ENCODE results near the gene TIMP2.
"Not testable (repeated sequence)": the region's sequence is repeated elsewhere in the genome, so short reads cannot be mapped to it uniquely, and the experiment has no call there.

The TIMP2 gene

GRCh38 chr17:78883089-78883532 lies 42.1 kb downstream of the TIMP2 start:
- H3K4me3 ChIP-seq, result peak overlapping the region; percentile 24 to 57 (median 42); a peak in 17 of 20 replicates

GRCh38 chr17:78882540-78883088 lies 42.6 kb downstream of the TIMP2 start:
- Histone ChIP-seq H3K4me3 (peak overlapping the region; percentile 24 to 57 (median 42); a peak in 13 of 20 replicates), H3K27me3 (no peaks in the 10 kb centered on the region), H4K20me1 (peaks cover 8 to 89% (median 21%) of the 10 kb centered on the region in 11 experiments; a peak in 14 of 22 replicates), H3K9ac (peak overlapping the region; percentile 65 to 89 (median 78)), H3K4me2 (peak overlapping the region; percentile 87 to 98 (median 95)), H3K9me3 (replicated peaks in 1 of 11) (no peaks in the 10 kb centered on the region), H3K36me3 (peaks cover 0 to 39% (median 8%) of the 10 kb centered on the region in 11 experiments; a peak in 12 of 22 replicates), H3K27ac (peak overlapping the region; percentile 68 to 92 (median 85)), H3K4me1 (peaks cover 98 to 100% (median 100%) of the 10 kb centered on the region in 10 experiments)
- TF ChIP-seq Cebpa-rat (IDR thresholded peaks at IDR 0.05), result no peak

More at GRCh38 chr17:78883089-78883532, 42.1 kb downstream of the TIMP2 start:
- Histone ChIP-seq H3K4me1 (peaks cover 98 to 100% (median 100%) of the 10 kb centered on the region in 10 experiments), H3K27me3 (no peaks in the 10 kb centered on the region), H3K9me3 (replicated peaks in 1 of 11) (no peaks in the 10 kb centered on the region), H3K27ac (peak overlapping the region; percentile 68 to 92 (median 85)), H4K20me1 (peaks cover 8 to 89% (median 21%) of the 10 kb centered on the region in 11 experiments; a peak in 14 of 22 replicates), H3K36me3 (peaks cover 0 to 34% (median 8%) of the 10 kb centered on the region in 11 experiments; a peak in 11 of 22 replicates), H3K9ac (peak overlapping the region; percentile 65 to 89 (median 78)), H3K4me2 (peak overlapping the region; percentile 87 to 98 (median 95))
- no peak for TF ChIP-seq Cebpa-rat (IDR thresholded peaks at IDR 0.05)

GRCh38 chr17:78879635-78880186 lies 45.5 kb downstream of the TIMP2 start:
- no peak for TF ChIP-seq Cebpa-rat (IDR thresholded peaks at IDR 0.05)
- Histone ChIP-seq H3K9ac (peak overlapping the region; percentile 31 to 70 (median 67); a peak in 21 of 22 replicates), H3K4me3 (peak overlapping the region in 9 of 10 experiments; percentile 3 to 47 (median 24); a peak in 9 of 20 replicates), H3K36me3 (peaks cover 0 to 48% (median 9%) of the 10 kb centered on the region in 11 experiments; a peak in 13 of 22 replicates), H4K20me1 (peaks cover 8 to 74% (median 27%) of the 10 kb centered on the region in 11 experiments; a peak in 17 of 22 replicates), H3K4me1 (peaks cover 94 to 100% (median 99%) of the 10 kb centered on the region in 10 experiments), H3K9me3 (replicated peaks in 1 of 11) (0 out of 22 replicates have a peak, but pooled peaks cover 0 to 9% (median 0%) of the 10 kb centered on the region in 11 experiments), H3K4me2 (peak overlapping the region; percentile 87 to 98 (median 94)), H3K27ac (peak overlapping the region; percentile 53 to 79 (median 73); a peak in 21 of 22 replicates), H3K27me3 (no peaks in the 10 kb centered on the region)

GRCh38 chr17:78878871-78879527 lies 46.2 kb downstream of the TIMP2 start:
- Histone ChIP-seq H3K36me3 (peaks cover under 1 to 55% (median 10%) of the 10 kb centered on the region in 11 experiments; a peak in 14 of 22 replicates), H3K9ac (peak overlapping the region; percentile 31 to 70 (median 66); a peak in 20 of 22 replicates), H4K20me1 (peaks cover 4 to 74% (median 27%) of the 10 kb centered on the region in 11 experiments; a peak in 18 of 22 replicates), H3K4me3 (peak overlapping the region in 8 of 10 experiments; percentile 5 to 47 (median 25); a peak in 11 of 20 replicates), H3K4me2 (peak overlapping the region; percentile 87 to 98 (median 94)), H3K27ac (peak overlapping the region; percentile 48 to 79 (median 73); a peak in 21 of 22 replicates), H3K27me3 (no peaks in the 10 kb centered on the region), H3K9me3 (replicated peaks in 1 of 11) (0 out of 22 replicates have a peak, but pooled peaks cover 0 to 9% (median 0%) of the 10 kb centered on the region in 11 experiments), H3K4me1 (peaks cover 94 to 100% (median 99%) of the 10 kb centered on the region in 10 experiments)
- no peak for TF ChIP-seq Cebpa-rat (IDR thresholded peaks at IDR 0.05)

GRCh38 chr17:78878261-78878660 lies 46.9 kb downstream of the TIMP2 start:
- peaks cover 8 to 62% (median 17%) of the 10 kb centered on the region in 11 experiments; a peak in 20 of 22 replicates for H3K36me3 ChIP-seq
- H3K4me1 ChIP-seq, result peaks cover 95 to 100% (median 99%) of the 10 kb centered on the region in 10 experiments
- peak overlapping the region in 4 of 11 experiments; percentile 30 to 67 (median 52); a peak in 4 of 22 replicates for H3K9ac ChIP-seq
- H3K4me2 ChIP-seq, result peak overlapping the region; percentile 87 to 98 (median 94)
- peaks cover 3 to 75% (median 30%) of the 10 kb centered on the region in 11 experiments; a peak in 18 of 22 replicates for H4K20me1 ChIP-seq
- peak overlapping the region in 3 of 11 experiments; percentile 75 to 79 (median 78); a peak in 6 of 22 replicates for H3K27ac ChIP-seq
- H3K27me3 ChIP-seq, result no peaks in the 10 kb centered on the region
- no peak for TF ChIP-seq Cebpa-rat (IDR thresholded peaks at IDR 0.05)
- H3K4me3 ChIP-seq, result no peak overlapping the region
- H3K9me3 ChIP-seq (replicated peaks in 1 of 11), result 0 out of 22 replicates have a peak, but pooled peaks cover 0 to 9% (median 0%) of the 10 kb centered on the region in 11 experiments

- H3K9me3 ChIP-seq (replicated peaks in 1 of 11), result not testable (repeated sequence)
- H3K4me2 ChIP-seq, result peak overlapping the region; percentile 62 to 97 (median 82); a peak in 20 of 22 replicates
Measured at GRCh38 chr17:78876954-78877517, 48.2 kb downstream of the TIMP2 start.

GRCh38 chr17:78876094-78876597 lies 49.0 kb downstream of the TIMP2 start:
- Histone ChIP-seq H3K36me3 (peaks cover 29 to 73% (median 37%) of the 10 kb centered on the region in 11 experiments), H4K20me1 (peaks cover 3 to 92% (median 27%) of the 10 kb centered on the region in 11 experiments; a peak in 18 of 22 replicates), H3K4me2 (peak overlapping the region; percentile 62 to 97 (median 82)), H3K4me1 (peaks cover 75 to 86% (median 83%) of the 10 kb centered on the region in 10 experiments), H3K9me3 (replicated peaks in 1 of 11) (0 out of 22 replicates have a peak, but pooled peaks cover 0 to 9% (median 0%) of the 10 kb centered on the region in 11 experiments), H3K27ac (peak overlapping the region in 9 of 11 experiments; percentile 3 to 62 (median 57); a peak in 13 of 22 replicates), H3K9ac (peak overlapping the region in 10 of 11 experiments; percentile 4 to 58 (median 36); a peak in 12 of 22 replicates), H3K27me3 (no peaks in the 10 kb centered on the region), H3K4me3 (no peak overlapping the region)
- TF ChIP-seq Cebpa-rat (IDR thresholded peaks at IDR 0.05), result no peak

More at GRCh38 chr17:78876954-78877517, 48.2 kb downstream of the TIMP2 start:
- not testable (repeated sequence) for H3K27me3 ChIP-seq, H3K27ac ChIP-seq, H3K9ac ChIP-seq, H3K4me3 ChIP-seq
- Histone ChIP-seq H3K4me1 (peaks cover 84 to 95% (median 92%) of the 10 kb centered on the region in 10 experiments), H4K20me1 (peaks cover 3 to 85% (median 30%) of the 10 kb centered on the region in 11 experiments; a peak in 18 of 22 replicates), H3K36me3 (peaks cover 20 to 72% (median 30%) of the 10 kb centered on the region in 11 experiments)

All from BLaER1 treated with 17β-estradiol and CSF1 and Interleukin-3, amounts not matched to agents 10 nM and 100 nM (cell line).